NCI-H1436 (cell line): ENCODE results near the gene DHRS3.

Source experiments
- DNase-seq: peaks from one replicate; lab custom pipeline; 2025; lab: John Stamatoyannopoulos, UW

Gene DHRS3

DNA sequence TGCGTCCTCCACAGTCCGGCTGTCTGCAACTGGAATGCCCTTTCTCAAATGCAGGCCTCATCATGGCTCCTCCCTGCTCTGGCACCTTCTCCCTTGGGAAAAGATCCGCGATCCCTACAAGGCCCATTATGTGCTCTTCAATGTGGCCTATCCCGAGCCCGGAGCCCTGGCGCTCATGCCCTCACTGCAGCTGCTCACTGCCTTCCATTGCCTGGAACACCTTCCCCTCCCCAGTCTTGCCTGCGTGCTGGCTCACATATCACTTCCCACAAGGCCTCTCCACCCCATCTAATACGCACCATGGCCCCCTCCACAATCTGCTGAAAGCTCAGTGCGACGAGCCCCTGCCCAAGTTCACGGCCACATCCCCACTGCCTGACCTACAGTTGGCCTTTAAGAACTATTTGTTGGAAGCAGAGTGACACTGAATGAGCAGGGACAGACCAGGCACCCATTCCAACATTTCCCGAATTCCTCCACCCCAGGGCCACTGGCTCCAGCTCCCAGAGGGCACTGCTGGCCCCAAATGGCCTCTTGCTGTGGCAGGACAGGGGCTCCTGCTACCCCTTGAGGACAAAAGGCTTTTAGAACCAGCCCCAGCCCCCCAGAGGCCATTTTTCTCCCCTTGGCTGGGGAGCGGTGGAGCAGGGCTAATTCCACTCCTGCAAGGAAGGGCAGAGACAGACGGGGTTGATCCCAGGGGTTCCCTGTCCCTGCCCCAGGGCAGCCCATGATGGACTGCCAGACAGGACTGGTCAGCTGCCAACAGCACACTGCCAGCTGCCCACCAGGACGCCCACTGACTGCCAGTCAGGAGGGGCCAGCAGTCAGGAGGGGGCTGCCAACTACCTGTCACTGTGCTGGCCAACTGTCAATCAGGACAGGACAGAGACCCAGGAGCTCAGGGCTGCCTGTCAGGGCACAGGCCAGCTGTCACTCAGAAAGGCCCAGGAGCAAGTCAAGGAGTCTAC is 64.8 kb downstream of the DHRS3 start:
- no peak for DNase-seq

- no peak for DNase-seq
Measured at GRCh38 chr1:12552111-12552888, 65.7 kb downstream of the DHRS3 start.

DNA sequence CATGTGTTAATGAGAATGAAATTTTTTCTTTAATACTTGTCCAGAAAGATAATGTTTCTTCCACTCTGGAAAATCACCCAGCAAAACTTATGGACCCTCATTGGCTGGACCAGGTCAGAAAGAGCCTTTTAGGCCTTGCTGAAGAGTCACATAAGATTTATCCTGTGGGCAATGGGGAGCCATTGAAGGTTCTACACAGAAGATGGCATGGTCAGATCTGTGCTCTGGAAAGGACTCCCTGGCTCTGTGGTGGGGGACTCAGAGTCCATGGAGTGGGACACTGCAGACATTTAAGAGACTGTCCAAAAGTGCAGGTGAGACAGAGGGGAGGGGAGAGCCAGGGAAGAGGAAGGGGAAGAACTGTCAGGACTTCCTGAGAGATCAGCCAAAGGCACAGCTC is 66.4 kb downstream of the DHRS3 start:
- no peak for DNase-seq

- DNase-seq: no peak
Measured at GRCh38 chr1:12549460-12550349, 68.3 kb downstream of the DHRS3 start.

DNA sequence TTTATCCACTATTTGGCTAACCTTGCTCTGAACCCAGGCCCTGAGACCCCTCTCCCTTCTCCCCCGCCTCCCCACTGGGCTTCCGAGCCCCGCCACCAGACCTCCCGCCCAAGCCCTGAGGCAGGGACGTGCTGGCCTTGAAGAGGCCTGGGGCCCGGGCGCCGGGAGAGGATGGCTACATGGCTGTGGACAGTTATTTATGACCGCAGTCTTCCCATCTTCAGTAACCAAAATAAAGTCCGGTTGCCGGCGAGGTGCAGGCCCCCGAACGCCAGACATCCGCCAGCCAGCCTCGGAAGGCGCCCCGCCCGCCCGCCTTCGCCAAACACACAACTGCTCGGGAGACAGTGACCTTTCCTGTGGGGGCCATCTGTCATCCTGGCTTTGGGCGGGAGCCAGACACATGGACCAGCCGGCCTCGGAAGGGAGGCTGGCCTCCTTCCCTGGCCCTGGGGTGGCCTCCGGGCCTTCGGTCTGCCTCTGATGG is 69.0 kb downstream of the DHRS3 start:
- no peak for DNase-seq

- DNase-seq: no peak
Measured at GRCh38 chr1:12548279-12548972, 69.6 kb downstream of the DHRS3 start.

DNA sequence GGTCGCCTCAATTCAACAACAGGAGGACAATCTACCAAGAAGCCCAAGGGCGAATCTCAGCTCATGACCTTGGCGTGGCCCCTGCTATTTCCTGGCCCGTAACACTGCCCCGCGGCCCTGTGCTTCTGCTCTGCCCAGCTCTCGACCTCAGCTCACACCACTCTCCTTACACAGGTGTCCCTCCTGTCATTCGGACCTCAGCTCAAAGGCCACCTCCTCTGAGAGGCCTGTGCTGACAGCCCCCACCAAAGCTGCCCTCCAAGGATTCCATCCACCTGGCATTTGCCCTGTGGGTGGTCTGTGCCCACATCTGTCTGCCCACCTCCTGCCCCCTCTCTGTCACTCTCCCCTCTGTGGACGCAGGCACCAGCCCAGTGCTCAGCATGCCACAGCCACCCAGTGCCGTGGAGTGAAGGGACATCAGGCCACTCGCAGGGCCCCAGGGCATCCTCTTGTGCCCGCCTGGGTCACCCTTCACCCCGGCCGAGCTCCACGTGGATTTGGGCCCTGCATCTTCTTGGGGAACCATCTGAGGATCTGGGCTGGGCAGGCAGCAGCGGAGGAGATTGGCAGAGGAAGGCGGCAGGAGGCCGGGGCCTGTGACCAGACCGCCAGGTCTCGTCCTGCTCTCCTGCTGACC is 70.3 kb downstream of the DHRS3 start:
- no peak for DNase-seq

- DNase-seq: no peak
Measured at GRCh38 chr1:12546771-12547585, 71.0 kb downstream of the DHRS3 start.

DNA sequence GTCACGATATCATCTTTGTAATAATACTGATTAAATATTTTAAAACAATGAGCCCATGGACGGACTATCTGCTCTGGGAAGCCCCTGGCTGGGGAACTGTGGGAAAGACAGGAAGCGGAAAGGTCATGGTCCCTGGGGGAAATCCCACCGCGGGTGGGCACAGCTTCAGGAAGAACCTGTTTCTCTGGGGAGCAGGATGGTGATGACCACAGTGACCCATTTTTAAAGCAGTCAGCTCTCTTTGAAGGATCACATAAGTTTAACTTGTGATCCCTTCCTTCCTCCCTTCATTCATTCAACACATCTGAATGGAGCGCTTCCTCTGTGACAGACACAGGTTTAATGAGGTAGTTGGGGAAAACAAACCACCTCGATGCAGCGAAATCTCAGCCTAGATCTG is 73.0 kb downstream of the DHRS3 start:
- no peak for DNase-seq

DNA sequence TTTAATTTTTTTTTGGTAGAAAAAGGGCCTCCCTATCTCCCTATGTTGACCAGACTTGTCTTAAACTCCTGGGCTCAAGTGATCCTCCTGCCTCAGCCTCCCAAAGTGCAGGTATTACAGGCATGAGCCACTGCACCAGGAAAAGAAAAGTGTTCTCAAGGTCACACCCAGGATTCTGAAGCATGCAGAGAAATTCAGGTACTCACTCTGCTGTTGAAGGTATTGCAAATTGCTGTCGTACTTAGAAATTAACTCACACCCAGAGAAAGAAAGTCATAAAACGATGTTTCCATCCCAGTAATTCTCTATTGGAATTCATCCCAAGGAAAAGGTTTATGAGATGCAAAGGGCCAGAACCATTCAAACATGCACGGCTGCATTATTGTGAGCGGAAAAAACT is 73.7 kb downstream of the DHRS3 start:
- DNase-seq: no peak

GRCh38 chr1:12543740-12544154 is 74.3 kb downstream of the DHRS3 start:
- DNase-seq: no peak

DNA sequence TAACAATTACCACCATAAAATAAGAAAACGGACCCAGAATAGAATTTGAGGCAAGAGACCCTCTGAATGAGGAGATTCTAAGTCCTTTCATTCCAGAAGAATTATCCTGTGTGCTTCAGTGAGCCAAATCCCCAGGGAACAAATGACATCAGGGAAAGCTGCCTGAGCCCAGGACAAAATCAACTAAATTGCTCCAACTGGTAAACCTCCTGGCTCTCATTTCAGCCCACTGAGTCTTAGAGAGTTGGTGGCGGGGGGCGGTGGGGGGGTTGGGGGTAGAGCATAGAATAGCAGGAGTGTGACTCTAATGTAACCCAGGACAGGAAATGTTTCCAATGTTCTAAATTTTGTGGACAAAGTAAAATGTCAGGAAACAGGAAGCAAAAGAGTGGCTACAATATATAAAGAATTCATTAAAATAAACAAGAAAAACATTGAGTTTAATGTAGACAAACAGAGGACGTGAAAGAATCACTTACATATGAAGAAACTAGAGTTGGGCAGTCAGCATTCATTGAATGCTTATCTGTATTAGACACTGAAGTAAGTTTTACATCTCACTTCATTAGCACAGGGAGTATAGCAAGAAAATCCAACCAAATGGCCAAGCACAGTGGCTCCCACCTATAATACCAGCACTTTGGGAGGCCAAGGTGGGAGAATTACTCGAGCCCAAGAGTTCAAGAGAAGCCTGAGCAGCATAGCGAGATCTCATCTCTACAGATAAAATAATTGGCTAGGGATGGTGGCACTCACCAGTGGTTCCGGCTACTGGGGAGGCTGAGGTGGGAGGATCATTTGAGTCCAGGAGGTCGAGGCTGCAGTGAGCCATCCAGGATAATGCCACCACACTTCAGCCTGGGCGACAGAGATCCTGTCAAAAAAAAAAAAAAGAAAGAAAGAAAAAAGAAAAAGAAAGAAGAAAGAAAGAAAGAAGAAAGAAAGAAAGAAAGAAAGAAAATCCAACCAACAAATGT is 75.1 kb downstream of the DHRS3 start:
- DNase-seq: no peak

- DNase-seq: no peak
Measured at GRCh38 chr1:12542138-12542465, 75.9 kb downstream of the DHRS3 start.

DNA sequence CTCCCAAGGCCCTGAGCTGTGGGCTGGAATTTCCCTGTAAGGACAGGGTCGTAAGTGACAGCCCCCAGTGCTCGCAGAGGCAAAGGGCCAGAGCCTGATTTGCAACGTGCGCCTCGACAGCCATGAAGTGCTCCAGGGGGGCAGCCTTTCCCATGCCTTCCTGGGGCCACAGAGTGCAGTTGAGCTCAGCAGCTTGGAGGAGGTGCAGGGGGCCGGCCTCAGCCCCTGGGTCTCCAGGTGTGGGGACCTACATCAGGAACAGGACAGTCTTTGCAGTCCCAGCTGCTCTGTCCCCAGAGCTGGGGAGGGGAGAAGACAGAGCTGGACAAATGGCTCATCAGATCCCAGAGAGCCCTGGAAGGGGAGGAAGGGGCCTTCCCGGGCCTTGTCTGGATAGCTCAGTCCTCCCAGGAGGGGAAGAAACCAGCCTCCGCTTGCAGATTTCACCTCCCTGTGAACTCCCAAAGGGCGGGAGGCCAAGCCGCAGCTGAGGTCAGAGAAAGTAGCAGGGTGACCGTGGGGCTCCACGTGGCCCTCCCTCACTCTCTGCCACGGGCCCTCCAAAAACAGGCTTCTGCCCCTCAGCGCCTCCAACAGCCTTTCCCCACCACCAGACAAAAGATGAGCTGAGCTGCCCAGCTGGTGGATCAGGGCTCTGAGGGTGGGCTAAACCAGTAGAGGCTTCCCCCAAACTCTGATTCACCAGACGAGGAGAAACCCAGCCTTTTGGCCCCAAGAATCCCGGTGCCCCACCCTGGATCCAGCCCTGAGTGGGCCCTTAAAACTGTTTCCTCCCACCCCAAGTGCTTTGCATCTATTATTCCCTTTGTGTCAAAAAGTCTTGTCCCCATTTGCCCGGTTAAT is 76.5 kb downstream of the DHRS3 start:
- no peak for DNase-seq

DNA sequence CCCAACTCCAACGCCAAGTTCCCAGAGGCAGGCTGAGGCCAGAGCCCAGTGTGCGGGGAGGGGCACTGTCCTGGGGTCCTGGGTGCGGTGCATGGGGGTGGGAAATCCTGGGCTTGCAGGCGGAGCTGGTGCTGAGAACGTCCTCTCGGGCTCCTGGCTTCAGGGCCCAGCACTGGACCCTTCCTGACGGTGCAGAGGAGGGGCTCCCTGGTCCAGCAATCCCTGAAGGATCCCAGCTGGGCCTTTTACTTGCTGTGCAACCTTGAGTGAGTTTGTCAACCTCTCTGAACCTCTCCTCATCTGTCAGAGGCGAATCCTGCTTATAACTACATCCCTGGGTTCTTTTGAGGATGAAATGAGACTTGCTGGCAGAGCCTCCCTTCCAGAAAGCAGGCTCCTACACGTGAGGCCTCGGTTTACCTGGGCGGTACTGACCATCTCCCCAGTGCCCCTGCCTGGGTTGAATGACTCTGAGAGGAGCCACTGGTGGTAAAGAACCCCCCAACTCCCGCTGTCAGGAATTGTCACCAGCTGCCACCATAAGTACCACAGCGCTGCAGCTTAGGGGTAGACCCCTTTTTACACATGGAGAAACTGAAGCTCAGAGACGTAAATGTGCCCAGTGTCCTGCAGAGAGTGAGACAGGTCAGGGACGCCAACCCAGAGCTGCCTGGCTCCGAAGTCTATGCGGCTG is 77.3 kb downstream of the DHRS3 start:
- DNase-seq: no peak

- no peak for DNase-seq
Measured at GRCh38 chr1:12539705-12540579, 78.1 kb downstream of the DHRS3 start.
